NCI-H2107 (cell line): ENCODE results near the gene HOXC10.

ENCODE experiments used
- DNase-seq: peaks from one replicate; lab custom pipeline; 2025; lab: John Stamatoyannopoulos, UW

The HOXC10 gene

GRCh38 chr12:53984901-53985691 lies at the start of gene HOXC10:
Gene HOXC10, plus strand, starts transcription at chr12:53985146. Its CDS starts 114 bp downstream, at chr12:53985260.
- peak; percentile 61 for DNase-seq

- DNase-seq: no peak
Measured at GRCh38 chr12:53935383-53936341, 49.3 kb upstream of the HOXC10 start.

- DNase-seq: no peak
Measured at GRCh38 chr12:53937099-53937498, 47.8 kb upstream of the HOXC10 start.

GRCh38 chr12:53937596-53938325 lies 47.2 kb upstream of the HOXC10 start:
- DNase-seq: no peak

- no peak for DNase-seq
Measured at GRCh38 chr12:53938326-53939140, 46.4 kb upstream of the HOXC10 start, which contains the start of gene HOXC13. Gene HOXC13, plus strand, starts transcription at chr12:53938831. Its CDS starts 76 bp downstream, at chr12:53938907.

GRCh38 chr12:53939141-53940108 lies 45.5 kb upstream of the HOXC10 start:
- no peak for DNase-seq

- no peak for DNase-seq
Measured at GRCh38 chr12:53940443-53941014, 44.4 kb upstream of the HOXC10 start.

- DNase-seq: no peak
Measured at GRCh38 chr12:53941187-53941586, 43.8 kb upstream of the HOXC10 start.

GRCh38 chr12:53941750-53942149 lies 43.2 kb upstream of the HOXC10 start:
- no peak for DNase-seq

- no peak for DNase-seq
Measured at GRCh38 chr12:53942467-53942997, 42.4 kb upstream of the HOXC10 start.

GRCh38 chr12:53944209-53944608 lies 40.7 kb upstream of the HOXC10 start:
- DNase-seq: no peak

- no peak for DNase-seq
Measured at GRCh38 chr12:53944907-53945847, 39.8 kb upstream of the HOXC10 start.

GRCh38 chr12:53947743-53948142 lies 37.2 kb upstream of the HOXC10 start:
- DNase-seq: no peak

GRCh38 chr12:53948650-53949593 lies 36.0 kb upstream of the HOXC10 start:
- no peak for DNase-seq

- DNase-seq: no peak
Measured at GRCh38 chr12:53949631-53950436, 35.1 kb upstream of the HOXC10 start.

- DNase-seq: no peak
Measured at GRCh38 chr12:53950437-53950773, 34.5 kb upstream of the HOXC10 start.
